ENCODE data around the gene CHRNG.

- TF ChIP-seq CTCF (IDR thresholded peaks at IDR 0.05; ENCODE audit: poor library complexity) (no peak), EZH2phosphoT487 (IDR thresholded peaks at IDR 0.05; ENCODE audit: low read depth, severe bottlenecking, unreplicated experiment) (no peak), EZH2 (IDR thresholded peaks at IDR 0.05; ENCODE audit: borderline replicate concordance) (no peak)
Measured at GRCh38 chr2:232573771-232574435, 34.4 kb downstream of the CHRNG start.

Measured in hepatocyte (in vitro differentiated cells).